Body of pancreas (tissue), 4 donors: ENCODE data around the gene BAZ1A.
"Not testable (repeated sequence)": the region's sequence is repeated elsewhere in the genome, so short reads cannot be mapped to it uniquely, and the experiment has no call there.

ENCODE experiments used
- POLR2A ChIP-seq, 3 donors: fragments of 450-650 bp; IDR thresholded peaks; one replicate each; pipeline ENCODE4 v1.6.1; 2016; ENCODE audit warnings: antibody characterized with exemption in 3 of 3, mild to moderate bottlenecking in 2 of 3
- TF ChIP-seq, protein P1 (sequence below), 7 experiments: fragments of 450-650 bp in 4 of 7; fragments of 200-600 bp in 3 of 7; sonication (generic) in 3 of 7; IDR thresholded peaks; one replicate each; pipeline ENCODE4 v1.5.1; 2016 to 2019; ENCODE audit warnings: antibody characterized with exemption in 7 of 7

DNA sequence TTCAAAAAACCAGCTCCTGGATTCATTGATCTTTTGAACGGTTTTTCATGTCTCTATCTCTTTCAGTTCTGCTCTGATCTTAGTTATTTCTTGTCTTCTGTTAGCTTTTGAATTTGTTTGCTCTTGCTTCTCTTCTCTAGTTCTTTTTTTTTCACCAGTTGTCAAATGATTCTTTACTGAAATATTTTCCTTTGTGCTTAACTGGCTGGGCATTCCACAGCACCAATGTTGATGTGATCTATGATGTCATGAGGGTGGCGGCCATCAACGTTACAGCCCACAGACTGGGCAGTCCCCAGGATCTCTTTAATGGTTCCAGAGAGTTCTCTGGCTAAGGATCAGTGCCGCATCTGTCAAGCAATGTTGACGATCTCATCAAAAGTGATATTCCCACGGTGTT lies 135.0 kb downstream of the BAZ1A start:
- not testable (repeated sequence) for TF ChIP-seq POLR2A (IDR thresholded peaks at IDR 0.05)
- TF ChIP-seq, protein P1, sequence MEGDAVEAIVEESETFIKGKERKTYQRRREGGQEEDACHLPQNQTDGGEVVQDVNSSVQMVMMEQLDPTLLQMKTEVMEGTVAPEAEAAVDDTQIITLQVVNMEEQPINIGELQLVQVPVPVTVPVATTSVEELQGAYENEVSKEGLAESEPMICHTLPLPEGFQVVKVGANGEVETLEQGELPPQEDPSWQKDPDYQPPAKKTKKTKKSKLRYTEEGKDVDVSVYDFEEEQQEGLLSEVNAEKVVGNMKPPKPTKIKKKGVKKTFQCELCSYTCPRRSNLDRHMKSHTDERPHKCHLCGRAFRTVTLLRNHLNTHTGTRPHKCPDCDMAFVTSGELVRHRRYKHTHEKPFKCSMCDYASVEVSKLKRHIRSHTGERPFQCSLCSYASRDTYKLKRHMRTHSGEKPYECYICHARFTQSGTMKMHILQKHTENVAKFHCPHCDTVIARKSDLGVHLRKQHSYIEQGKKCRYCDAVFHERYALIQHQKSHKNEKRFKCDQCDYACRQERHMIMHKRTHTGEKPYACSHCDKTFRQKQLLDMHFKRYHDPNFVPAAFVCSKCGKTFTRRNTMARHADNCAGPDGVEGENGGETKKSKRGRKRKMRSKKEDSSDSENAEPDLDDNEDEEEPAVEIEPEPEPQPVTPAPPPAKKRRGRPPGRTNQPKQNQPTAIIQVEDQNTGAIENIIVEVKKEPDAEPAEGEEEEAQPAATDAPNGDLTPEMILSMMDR (IDR thresholded peaks at IDR 0.05): not testable (repeated sequence)
